ENCODE measurements around the gene RHCE.
"Not testable (repeated sequence)": the region's sequence is repeated elsewhere in the genome, so short reads cannot be mapped to it uniquely, and the experiment has no call there.

The RHCE gene

GRCh38 chr1:25432749-25433388, 12.2 kb upstream of the RHCE start:
- FAIRE-seq, result no peak

GRCh38 chr1:25431955-25432719, 11.5 kb upstream of the RHCE start:
- FAIRE-seq, result no peak

GRCh38 chr1:25430967-25431881, 10.6 kb upstream of the RHCE start:
- no peak for FAIRE-seq

- FAIRE-seq, result peak; percentile 94
Observed at GRCh38 chr1:25430073-25430966, 9.7 kb upstream of the RHCE start, which contains the start of gene MACO1. TSS of gene MACO1 (plus strand) at chr1:25430897. CDS start at chr1:25431099, 202 bp downstream.

- FAIRE-seq, result no peak
Observed at GRCh38 chr1:25428475-25429166, 8.0 kb upstream of the RHCE start.

GRCh38 chr1:25427696-25428095, 7.1 kb upstream of the RHCE start:
- no peak for FAIRE-seq

GRCh38 chr1:25425098-25426085, 4.8 kb upstream of the RHCE start:
- FAIRE-seq, result no peak

GRCh38 chr1:25423206-25423605, 2.6 kb upstream of the RHCE start:
- not testable (repeated sequence) for FAIRE-seq

- FAIRE-seq, result not testable (repeated sequence)
Observed at GRCh38 chr1:25419339-25419738, 1.3 kb downstream of the RHCE start.

GRCh38 chr1:25417280-25417679, 3.3 kb downstream of the RHCE start:
- not testable (repeated sequence) for FAIRE-seq

GRCh38 chr1:25414578-25414977, 6.0 kb downstream of the RHCE start:
- FAIRE-seq, result not testable (repeated sequence)

GRCh38 chr1:25414157-25414556, 6.5 kb downstream of the RHCE start:
- not testable (repeated sequence) for FAIRE-seq

GRCh38 chr1:25412872-25413623, 7.6 kb downstream of the RHCE start:
- FAIRE-seq, result not testable (repeated sequence)

GRCh38 chr1:25409641-25410427, 10.8 kb downstream of the RHCE start:
- FAIRE-seq, result not testable (repeated sequence)

GRCh38 chr1:25405731-25406305, 14.8 kb downstream of the RHCE start:
- FAIRE-seq, result not testable (repeated sequence)

GRCh38 chr1:25402947-25403803, 17.4 kb downstream of the RHCE start:
- not testable (repeated sequence) for FAIRE-seq

GRCh38 chr1:25398079-25398478, 22.5 kb downstream of the RHCE start:
- not testable (repeated sequence) for FAIRE-seq

Measured in A204.1 (cell line).